Spleen (tissue), 7 donors: ENCODE measurements around the gene B4GALT3.

ENCODE experiments used
- CTCF ChIP-seq, 11 experiments: fragments of 200-600 bp in 7 of 11; fragments of 450-650 bp in 4 of 11; sonication (generic) in 4 of 11; IDR thresholded peaks in 8 of 11; conservative IDR thresholded peaks in 3 of 11; 1 replicate in 7 of 11; 2 replicates in 4 of 11; pipeline versions ENCODE4 v1.4.0 to v1.8.0; 2016 to 2021; ENCODE audit warnings: antibody characterized with exemption in 11 of 11, inconsistent platforms in 4 of 11, mild to moderate bottlenecking in 1 of 11
- POLR2A ChIP-seq, 3 donors: fragments of 450-650 bp; IDR thresholded peaks; one replicate each; pipeline ENCODE4 v1.5.1; 2017; ENCODE audit warnings: antibody characterized with exemption in 3 of 3, mild to moderate bottlenecking in 1 of 3
- POLR2AphosphoS5 ChIP-seq, 3 donors: sonication (generic); formaldehyde crosslinking; IDR thresholded peaks; one replicate each; pipeline ENCODE4 v1.5.1; 2017; ENCODE audit warnings: antibody characterized with exemption in 3 of 3
- donor health status: DM: no; HTN: no; CAD: no; lungs with moderate emphysema.
- donor health status: DM: no; HTN: no; CAD: no.
- donor health status: DM: no; HTN: no; CAD: no.

GRCh38 chr1:161175771-161176453 is 1.4 kb downstream of the B4GALT3 start:
- TF ChIP-seq CTCF (IDR thresholded peaks at IDR 0.05 in 8 of 11, conservative IDR thresholded peaks at IDR 0.05 in 3 of 11) (no peak), POLR2AphosphoS5 (IDR thresholded peaks at IDR 0.05) (no peak), POLR2A (IDR thresholded peaks at IDR 0.05) (no peak)
